Activated CD4-positive, CD25-positive, alpha-beta regulatory T cell (primary cell): ENCODE results near the gene RAX2.
A peak's percentile ranks its signal among the peaks of the same experiment; 100 is the strongest.
"Not testable (repeated sequence)": the region's sequence is repeated elsewhere in the genome, so short reads cannot be mapped to it uniquely, and the experiment has no call there.

Experiments
- DNase-seq, 4 experiments: peaks; one replicate each; lab custom pipeline; 2025; lab: John Stamatoyannopoulos, UW

Gene RAX2

DNA sequence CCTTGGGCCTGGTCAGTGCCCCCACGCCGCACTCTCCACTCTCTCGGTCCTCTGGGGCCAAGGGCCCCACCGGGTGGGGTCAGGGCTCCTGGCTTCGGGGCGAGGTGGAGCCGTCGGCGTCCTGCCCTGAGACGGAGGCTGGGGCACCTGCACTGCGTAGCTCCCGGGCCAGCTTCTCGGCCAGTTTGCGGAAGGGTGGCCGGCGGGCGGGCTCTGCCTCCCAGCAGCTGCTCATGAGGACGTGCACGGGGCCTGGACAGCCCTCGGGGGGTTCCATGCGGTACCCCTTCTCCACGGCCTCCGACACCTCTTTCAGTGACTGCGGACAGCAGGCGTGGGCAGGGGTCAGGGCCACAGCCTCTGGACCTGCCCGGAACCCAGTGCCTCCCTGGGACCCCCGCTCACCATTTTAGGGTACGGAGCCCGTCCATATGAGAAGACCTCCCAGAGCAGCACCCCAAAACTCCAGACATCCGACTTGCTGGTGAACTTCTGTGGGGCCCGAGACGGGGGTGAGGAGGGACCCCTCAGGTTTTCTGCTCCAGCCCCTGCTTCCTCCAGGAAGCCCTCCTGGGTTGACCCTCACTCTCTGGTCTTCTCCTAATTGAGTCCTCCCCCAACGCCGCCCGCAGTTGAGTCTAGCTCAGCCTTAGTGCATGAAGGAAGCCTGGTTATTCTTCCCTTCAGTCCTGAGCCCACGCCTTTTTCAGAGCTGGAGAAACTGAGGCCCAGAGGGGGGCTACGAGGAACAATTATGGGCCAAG is 6.3 kb upstream of the RAX2 start:
- no peak for DNase-seq

DNA sequence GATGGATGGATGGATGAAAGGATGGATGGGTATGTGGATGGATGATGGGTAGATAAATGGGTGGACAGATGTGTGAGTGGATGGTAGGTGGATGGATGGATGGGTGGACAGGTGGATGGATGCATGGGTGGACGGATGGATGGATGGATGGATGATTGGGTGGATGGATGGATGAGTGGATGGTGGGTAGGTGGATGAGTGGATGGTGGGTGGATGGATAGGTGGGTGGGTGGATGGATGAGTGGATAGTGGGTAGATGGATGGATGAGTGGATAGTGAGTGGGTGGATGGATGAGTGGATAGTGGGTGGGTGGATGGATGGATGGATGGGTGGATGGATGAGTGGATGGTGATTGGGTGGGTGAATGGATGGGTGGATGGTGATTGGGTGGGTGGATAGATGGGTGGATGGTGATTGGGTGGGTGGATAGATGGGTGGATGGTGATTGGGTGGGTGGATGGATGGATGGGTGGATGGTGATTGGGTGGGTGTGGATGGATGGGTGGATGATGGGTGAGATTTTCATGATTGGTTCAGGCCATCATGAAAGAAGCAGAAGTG is 4.5 kb upstream of the RAX2 start:
- no peak for DNase-seq

DNA sequence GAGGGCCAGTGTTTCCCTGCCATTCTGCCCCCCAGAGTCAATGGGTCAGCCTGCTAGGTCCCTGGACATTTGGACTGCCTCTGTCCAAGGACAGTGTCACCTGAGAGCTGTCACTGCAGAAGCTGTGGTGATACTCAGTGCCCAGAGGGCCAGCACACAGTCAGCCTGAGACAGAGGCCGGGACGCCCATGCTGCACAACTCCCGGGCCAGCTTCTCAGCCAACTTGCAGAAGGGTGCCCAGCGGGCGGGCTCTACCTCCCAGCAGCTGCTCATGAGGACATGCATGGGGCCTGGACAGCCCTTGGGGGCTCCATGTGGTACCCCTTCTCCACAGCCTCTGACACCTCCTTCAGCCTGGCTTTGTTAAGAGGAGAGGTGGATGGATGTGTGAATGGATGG is 3.8 kb upstream of the RAX2 start:
- no peak for DNase-seq

DNA sequence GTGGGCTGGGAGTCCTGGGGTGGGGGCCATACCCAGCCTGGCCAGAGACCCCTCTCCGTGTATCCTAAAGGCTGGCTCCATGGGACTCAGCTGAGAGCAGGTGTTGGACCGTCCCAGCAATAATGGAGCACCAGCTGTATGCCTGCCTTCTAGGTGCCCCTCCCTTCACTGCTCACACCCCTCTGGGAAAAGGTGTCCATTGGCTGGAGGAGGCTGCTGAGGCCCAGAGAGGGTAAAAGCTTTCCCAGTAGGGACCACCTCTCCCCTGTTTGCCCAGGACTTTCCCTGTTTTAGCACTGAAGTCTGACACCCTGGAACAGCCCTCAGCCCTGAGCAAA is 3.3 kb upstream of the RAX2 start:
- DNase-seq: no peak

DNA sequence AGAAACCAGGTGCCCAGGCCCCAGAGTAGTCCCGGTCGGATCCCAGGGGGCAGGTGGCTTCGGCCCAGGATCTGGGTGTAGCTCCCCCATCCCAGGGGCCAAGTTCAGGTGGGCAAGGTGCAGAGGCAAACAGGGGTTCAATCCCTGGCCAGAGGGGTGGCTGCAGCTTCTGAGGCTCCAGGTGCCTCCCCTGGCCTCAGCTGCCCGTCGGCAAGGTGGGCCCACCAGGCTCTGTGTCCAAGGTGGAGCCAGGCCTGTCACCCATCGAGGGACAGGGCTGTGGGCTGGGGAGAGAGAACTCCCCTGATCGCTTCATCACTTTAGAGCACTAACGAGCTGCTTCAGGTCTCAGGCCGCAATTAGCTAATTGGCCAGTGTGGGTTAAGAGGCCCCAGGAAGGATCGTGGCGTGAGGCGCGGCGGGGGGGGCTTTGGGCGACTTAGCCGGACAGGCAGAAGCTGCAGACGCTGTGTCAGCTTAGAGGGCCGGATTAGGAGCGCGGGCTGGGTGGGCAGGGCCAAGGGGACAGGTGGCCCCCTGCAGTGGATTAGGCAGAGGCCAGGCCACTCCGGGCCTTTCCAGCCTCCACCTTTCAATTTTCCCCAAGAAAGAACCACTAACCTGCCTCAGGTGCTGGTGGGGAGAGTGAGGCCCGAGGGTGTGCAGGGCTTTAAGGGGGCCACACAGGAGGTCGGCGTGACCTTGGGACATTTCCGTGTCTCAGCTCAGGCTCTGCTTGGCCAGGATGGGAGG is 2.8 kb upstream of the RAX2 start:
- DNase-seq: no peak

DNA sequence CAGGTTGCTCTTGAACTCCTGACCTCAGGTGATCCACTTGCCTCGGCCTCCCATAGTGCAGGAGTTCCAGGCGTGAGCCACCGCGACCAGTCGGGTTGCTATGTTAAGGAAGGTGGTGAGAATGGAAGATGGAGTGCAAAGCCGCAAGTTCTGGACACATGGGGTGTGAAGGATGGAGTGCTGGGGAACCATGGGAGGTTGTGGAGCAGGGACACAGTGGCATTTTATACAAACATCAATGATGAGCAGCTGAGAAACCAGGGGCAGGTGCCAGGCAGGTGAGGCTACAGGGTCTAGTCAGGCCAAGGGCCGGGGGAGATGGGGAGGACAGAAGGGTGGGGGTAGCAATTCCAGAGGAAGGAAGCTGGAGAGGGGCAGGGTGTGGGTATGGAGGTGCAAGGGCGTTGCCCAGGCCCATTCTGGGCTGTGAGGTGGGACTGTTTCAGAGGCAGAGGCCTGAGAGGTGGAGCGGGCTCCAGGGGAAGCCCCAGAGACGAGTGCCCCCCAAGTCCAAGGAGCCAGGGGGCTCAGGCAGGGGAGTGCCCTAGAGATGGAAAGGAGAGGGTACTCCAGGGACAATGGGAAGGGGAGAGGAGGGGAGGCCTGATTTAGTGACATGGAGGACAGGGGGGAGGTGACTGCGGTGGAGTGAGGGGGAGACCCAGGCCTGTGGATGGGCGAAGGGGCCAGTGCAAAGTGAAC is 1.9 kb upstream of the RAX2 start:
- DNase-seq: no peak

DNA sequence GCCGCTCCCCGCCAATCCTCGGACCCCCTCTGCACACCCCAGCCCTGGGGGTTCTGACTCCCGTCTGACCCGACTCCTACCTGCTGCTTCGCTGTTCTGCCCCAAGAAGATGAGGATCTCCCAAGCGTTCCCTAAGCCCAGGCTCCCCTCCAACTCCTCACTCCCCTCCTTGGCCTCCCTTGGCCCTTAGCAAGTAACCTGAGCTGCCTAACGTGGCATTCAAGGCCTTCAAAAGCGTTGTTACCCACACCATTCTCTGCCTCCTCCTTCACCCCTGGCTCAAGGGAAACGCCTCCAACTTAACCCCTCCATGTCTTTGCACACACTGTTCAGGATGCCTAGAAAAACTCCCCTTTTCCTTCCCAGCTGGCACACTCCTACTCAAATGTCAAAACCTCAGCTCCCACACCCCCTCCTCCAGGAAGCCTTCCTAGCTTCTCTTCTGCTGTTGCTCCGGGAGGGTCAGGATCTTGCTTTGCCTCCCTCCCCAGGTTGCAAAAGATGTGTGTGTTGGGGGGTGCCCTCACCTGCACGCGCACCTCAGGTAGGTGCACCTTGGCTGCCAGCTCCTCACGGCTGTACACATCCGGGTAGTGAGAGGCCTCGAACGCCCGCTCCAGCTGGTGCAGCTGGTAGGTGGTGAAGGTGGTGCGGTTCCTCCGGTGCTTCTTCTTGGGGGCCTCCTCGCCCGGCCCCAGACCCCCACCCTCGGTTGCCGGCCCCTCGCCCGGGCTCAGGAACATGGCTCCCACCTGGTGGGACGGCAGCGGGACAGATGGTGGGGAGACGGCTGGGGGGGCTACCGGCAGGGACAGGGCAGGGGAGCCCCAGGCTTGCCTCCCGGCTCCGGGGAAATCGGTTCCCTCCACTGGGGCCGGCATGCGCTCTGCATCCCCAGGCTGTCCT is 775 bp downstream of the RAX2 start:
- no peak for DNase-seq

DNA sequence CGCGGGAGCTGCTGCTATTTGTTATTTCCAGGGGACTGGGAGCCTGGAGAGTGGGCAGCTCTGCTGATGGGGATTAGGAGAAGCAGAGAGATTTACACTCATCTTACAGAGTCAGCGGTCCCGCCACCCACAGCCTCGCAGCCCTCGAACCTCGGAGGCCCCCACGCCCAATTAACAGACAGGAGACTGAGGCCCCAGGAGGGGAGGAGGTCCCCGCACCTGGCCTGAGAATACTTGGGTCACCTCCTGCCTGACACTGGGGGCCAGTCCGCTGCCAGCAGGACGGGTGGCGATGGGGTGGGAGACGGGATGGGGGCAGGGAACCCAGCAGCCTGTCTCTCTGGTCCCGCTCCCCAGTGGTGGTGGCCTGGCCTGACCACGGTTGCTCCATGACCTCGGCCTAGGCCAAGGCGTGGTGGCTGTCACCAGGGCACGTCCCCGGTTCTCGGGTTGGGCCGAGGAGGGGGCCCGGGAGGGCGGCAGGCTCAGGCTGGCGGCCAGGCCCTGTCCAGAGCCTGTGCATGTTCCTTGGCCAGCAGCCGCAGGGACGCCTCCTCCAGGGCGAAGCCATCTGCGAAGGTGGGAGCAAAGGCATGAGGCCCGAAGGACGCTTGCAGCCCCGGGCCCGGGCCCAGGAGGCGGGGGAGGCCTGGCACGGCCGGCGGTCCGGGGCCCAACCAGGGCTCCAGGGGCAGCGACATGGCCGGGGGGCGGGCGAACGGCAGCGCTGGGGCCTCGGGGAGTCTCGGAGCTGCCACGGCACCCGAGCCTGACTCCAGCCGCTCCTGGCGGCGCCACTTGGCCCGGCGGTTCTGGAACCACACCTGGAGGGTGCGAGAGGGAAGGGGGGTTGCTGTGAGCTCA is 1.7 kb downstream of the RAX2 start:
- DNase-seq: no peak

DNA sequence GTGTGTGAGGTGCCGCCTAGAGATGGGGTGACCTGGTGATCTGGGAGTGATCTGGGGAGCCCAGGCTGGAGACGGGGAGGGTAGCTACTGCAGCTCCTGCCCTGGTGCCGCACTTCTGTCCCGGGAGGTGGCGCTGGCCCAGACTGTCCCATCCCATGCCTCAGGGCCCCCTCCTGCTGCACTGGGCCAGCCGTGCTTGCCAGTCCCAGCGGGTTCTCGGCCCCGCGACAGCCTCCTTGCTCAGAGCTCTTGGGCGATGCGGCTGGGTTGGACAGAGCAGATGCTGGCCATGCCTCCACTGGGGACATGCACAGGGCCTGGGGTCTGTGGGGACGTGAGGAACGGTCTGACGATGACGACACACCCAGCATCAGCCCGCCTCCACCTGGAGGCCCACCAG is 2.5 kb downstream of the RAX2 start:
- DNase-seq: no peak

DNA sequence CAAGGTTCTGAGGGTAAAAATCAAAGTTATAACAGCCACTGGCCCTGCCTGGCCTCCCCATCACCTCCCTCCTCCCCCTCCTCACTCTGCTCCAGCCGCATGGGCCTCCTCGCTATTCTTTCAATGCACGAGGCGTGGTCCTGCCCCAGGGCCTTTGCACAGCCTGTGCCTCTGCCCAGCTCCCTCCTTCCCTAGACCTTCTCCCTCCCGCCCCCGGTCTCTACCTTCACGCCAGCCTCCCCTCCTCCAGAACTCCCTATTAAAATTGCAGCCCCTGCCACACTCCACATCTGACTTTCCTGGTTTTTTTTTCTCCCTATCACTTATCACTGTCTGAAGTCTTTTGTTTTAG is 3.3 kb downstream of the RAX2 start:
- no peak for DNase-seq

DNA sequence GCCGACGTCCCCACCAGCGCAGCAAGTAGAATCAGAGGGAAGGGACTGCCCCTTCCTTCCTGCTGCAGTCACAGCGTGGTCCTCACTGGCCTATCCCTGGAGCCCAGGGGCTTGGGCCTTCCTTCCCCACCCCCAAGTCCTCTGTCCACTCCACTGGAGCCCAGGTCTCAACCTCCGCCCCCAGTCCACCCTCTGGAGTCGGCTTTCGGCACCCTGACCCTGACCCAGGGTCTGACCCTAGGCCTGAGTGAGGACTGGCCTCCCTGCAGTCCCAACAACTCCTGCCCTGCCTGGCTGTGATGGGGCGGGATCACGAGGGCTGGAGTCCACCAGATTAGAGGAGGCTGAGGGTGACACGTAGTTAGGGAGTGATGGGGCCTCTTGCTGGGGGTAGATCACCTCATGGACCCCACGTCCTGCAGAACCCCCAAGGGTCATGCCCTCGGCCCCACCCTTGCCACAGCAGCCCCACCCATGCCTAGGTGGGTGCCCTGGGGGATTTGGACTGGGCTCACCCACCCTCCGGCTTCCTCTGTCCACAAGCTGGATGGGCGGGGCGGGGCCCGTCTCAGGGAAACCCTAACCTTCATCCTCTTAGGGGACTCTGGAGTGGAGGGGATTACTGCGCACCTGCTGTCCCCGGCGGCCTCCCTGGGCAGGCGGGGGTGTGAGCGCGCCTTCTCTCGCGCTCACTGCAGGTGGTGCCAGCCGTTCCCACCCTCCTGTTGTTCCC is 3.8 kb downstream of the RAX2 start:
- no peak for DNase-seq

DNA sequence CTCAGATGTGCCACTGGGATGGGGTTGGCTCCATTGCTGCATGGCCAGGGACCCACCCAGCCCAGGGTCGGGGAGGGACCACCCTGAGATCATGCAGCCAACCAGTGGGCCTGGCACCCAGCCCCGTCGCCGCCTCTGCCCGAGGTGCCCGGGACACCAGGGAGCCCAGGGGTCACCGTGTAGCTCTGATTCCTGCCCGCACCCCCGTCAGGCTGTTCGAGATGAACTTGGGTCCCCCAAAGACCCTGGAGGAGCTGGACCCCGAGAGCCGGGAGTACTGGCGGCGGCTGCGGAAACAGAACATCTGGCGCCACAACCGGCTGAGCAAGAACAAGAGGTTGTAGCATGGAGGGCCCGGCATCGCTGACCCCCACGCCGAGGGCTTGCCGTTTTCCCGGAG is 5.0 kb downstream of the RAX2 start:
- DNase-seq: no peak

DNA sequence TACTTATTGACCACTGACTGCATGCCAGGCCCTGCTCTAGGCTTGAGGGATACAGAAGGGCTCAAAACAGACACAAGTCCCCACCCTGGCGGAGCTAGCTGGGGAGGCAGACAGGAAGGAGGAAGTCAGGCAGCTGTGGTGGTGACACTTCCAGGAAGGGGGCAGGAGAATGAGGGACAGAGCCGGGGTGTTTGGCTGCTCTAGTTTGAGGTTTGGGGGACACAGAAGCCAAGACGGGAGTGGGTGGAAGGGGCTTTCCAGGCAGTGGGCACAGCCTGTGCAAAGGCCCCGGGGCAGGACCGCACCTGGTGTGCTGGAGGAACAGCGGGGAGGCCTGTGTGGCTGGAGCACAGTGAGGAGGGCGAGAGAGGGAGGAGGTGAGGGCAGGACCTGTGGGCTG is 5.5 kb downstream of the RAX2 start:
- DNase-seq: no peak

DNA sequence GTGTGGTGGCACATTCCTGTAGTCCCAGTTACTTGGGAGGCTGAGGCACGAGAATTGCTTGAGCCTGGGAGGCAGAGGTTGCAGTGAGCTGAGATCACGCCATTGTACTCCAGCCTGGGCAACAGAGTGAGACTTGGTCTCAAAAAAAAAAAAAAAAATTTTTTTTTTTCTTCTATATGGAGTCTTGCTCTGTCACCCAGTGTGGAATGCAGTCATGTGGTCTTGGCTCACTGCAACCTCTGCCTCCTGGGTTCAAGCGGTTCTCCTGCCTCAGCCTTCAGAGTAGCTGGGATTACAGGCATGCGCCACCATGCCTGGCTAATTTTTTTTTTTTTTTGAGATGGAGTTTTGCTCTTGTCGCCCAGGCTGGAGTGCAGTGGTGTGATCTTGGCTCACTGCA is 6.3 kb downstream of the RAX2 start:
- DNase-seq: not testable (repeated sequence)

DNA sequence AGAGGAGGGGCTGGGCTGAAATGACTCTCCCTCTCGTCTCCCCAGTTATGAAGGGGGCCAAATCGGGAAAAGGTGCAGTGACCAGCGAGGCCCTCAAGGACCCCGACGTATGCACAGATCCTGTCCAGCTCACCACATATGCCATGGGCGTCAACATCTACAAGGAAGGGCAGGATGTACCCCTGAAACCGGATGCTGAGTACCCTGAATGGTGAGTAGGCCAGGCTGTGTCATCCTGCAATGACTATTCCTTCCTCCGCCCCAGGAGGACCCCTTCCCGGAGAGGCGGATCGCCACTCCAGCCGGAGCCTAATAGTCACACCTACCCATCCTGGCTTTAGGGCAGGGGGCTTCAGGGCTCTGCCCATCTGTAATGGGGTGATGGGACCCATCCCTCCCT is 6.9 kb downstream of the RAX2 start:
- no peak for DNase-seq

DNA sequence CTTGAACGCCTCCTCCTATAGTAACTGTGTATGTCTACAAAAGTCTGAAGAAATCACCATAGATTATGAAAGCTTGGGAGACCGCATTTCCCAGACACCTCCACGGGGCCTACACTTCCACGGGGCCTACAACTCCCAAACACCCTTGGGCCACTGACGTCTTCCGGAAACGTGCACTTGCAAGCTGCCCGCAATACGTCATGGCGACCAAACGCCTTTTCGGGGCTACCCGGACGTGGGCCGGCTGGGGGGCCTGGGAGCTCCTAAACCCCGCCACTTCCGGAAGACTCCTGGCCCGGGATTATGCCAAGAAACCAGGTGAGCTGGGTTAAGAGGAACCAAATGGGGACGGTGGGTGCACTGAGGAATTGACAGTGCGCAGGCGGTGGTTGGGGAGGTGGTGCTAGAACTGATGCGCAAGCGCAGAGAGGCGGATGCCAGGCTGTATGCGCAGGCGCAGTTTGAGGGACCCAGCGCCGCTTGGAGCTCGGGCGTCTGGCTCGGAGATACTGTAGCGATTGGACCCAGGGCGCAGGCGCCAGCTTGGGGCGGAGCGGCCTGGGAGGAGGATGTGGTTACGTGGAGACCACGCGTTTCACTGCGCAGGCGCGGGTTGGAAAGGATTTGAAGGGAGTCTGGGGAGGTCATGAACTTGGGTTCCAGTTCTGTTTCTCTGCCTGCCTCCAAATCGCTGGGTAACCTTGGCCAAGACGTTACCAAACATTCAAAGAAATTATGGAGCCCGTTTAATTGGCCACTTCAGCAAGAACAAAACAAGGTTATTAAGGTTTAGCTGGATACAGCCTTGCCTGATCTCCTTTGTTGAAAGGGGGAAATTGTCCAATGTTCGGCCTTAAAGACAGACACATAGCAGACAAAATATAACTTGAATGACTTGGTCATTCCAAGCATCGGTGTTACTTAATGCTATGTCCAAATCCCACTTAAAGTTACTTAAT is 9.2 kb downstream of the RAX2 start, which contains the start of gene MRPL54:
TSS of gene MRPL54 (plus strand) at position 182 of the 959 bp plus-strand sequence. CDS start at position 201, 19 bp downstream.
- DNase-seq: peak; percentile 95 to 98 (median 97)

DNA sequence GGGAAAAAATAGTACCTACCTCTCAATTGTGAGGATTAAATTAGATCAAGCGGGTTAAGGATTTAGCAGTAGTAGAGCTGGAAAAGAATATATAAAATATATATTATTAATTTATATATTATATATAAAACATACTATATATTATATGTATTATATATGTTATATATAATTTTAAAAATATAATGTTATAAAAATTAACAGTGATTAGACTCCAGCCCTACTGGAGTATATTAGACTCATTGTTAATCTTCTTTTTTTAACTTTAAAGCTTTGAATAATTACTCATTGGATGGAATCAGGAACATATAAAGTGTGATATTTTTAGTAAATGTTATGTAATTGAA is 9.9 kb downstream of the RAX2 start:
- no peak for DNase-seq

DNA sequence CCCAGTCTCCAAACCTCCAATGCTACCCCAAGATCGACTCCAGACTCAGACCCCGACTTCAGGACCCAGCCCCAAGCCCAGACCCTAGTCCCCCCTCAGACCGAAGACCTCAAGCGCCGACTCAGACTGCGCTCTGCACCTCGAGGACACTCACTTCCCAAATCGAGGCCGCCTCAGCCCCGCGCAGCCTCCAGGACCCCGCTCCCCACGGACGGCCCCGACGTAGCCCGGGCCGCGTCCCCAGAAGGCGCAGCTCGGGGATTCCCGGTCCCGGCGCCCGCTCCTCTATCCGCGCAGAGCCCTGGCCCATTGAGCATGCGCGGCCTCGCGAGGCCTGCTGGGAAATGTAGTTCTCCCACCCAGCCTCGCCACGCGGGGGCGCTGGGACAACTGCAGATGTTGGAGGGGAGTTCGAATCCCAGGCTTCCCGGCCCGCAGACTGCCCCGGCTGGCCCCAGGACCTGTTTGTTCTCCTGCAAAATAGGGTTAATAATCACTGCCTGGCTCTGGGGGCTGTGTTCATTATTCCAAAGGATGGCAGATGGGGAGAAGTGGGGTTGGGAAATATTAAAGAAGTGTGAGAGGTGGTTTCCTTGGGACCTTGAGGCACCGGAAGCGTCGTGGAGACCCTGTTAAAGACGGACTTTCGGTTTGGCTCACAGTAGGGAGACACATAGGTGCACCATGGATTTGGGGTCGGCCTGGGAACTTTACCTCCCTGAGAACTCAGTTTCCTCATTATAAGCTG is 10.5 kb downstream of the RAX2 start, which contains the start of gene APBA3:
TSS of gene APBA3 (minus strand) at position 311 of the 748 bp plus-strand sequence. CDS start 1,428 bp downstream, outside the sequence.
- DNase-seq: peak; percentile 86 to 97 (median 90)
